ENCODE measurements around the gene CYP4A22.

The CYP4A22 gene

DNA sequence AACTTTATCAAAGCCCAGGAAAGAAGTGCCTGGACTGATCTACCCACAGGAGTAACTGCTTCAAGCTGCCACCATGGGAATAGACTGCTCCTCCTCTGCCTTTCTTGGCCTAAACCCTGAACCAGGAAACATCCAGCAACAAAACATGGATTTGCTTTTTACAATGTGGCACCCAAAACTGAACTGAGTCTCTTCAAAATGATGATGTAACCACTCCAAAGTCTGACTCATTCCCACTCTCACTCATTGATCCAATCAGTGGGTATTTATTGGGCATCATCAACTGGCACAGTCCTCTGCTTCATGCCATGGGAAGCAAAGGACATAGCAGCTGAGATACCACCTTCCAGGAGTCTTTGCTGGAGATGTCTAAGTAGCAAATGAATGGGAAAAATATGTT, 23.5 kb downstream of the CYP4A22 start:
- TF ChIP-seq, protein P1, sequence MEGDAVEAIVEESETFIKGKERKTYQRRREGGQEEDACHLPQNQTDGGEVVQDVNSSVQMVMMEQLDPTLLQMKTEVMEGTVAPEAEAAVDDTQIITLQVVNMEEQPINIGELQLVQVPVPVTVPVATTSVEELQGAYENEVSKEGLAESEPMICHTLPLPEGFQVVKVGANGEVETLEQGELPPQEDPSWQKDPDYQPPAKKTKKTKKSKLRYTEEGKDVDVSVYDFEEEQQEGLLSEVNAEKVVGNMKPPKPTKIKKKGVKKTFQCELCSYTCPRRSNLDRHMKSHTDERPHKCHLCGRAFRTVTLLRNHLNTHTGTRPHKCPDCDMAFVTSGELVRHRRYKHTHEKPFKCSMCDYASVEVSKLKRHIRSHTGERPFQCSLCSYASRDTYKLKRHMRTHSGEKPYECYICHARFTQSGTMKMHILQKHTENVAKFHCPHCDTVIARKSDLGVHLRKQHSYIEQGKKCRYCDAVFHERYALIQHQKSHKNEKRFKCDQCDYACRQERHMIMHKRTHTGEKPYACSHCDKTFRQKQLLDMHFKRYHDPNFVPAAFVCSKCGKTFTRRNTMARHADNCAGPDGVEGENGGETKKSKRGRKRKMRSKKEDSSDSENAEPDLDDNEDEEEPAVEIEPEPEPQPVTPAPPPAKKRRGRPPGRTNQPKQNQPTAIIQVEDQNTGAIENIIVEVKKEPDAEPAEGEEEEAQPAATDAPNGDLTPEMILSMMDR (conservative IDR thresholded peaks at IDR 0.05), result no peak
- no peak for TF ChIP-seq ZFX (IDR thresholded peaks at IDR 0.05)
- H3K27ac ChIP-seq, result no peak overlapping the region

DNA sequence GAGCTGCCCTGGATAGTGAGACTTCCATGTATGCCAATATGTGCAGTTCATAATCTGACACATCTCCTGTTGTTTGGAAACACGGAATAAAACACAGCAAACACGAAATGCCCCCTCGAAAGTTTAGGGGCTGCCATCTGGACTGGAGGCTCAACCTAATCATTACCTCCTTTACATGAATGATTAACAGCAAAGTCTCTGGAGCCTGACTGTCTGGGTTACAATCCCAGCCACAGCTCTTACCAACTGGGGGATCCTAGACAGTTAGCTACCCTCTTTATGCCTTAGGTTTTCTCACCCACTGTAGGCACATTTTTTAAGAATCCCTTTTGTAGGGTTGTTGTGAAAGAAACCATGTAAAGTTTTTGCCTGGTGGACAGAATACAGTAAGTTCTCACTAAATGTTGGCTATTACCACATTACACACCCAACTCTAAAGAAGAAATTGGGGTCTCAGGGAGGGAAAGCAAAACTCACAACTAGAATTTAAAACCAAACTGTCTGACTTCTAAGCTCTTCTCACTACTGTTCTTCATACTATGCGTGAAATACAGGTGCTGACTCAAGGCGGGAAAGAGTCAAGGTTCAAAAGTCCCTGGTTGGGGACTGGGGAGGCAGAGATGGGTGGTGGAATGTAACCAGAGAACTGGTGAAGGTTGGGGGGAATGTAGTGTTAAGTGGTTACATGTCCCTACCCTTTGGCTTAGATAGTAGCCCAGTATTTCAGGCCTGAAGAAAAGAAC, 24.2 kb downstream of the CYP4A22 start:
- no peak for TF ChIP-seq ZFX (IDR thresholded peaks at IDR 0.05)
- TF ChIP-seq, protein P1 (conservative IDR thresholded peaks at IDR 0.05), result no peak
- no peak overlapping the region for H3K27ac ChIP-seq

DNA sequence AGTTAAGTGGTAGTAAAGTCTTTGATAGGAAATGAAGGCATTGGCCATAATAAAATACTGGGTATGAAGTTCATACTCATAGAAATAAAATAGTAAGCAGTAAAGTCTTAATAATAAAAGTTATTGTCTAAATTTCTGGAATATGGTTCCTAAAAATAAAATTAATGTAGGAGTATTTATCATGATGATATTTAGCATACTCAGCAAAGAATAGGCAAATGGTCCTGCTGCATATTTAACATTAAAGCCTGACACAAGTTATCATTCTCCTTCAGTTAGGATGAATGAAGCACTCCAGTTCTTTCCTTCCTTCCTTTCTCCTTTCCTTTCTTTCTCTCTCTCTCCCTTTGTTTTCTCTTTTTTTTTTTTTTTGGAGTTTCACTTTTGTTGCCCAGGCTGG, 27.3 kb downstream of the CYP4A22 start:
- H3K27ac ChIP-seq, result no peak overlapping the region

DNA sequence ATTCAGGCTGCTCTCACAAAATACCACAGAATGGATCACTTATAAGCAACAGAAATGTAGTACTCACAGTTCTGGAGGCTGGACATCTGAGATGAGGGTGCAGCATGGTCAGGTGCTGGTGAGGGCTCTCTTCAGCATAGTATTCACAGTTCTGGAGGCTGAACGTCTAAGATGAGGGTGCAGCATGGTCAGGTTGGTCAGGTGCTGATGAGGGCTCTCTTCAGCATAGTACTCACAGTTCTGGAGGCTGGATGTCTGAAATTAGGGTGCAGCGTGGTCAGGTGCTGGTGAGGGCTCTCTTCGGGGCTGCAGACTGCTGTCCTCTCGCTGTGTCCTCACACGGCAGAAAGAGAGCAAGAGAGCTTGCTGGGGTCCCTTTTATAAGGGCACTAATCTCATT, 35.5 kb downstream of the CYP4A22 start:
- no peak overlapping the region for H3K27ac ChIP-seq
- TF ChIP-seq, protein P1 (conservative IDR thresholded peaks at IDR 0.05), result no peak
- TF ChIP-seq ZFX (IDR thresholded peaks at IDR 0.05), result no peak

More for the DNA sequence above, 27.3 kb downstream of the CYP4A22 start:
- no peak for TF ChIP-seq ZFX (IDR thresholded peaks at IDR 0.05)
- TF ChIP-seq, protein P1 (conservative IDR thresholded peaks at IDR 0.05), result no peak

DNA sequence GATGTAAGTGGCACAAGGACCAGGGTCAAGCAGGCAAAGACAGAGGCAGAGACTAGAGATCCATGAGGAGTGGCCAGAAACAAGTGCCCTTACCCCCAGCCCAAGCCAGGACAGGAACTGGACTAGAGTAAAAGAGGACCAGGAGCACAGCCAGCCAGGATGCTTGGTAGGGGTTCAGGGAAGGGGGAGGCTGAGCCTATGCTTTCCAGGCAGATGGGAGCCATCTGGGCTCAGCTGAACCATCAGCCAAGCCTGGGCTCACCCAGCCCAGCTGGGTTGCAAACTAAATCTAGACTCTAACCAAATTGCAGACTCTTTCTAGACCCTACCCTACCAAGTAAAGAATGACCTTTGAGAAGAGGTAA, 37.4 kb downstream of the CYP4A22 start:
- H3K27ac ChIP-seq, result no peak overlapping the region
- TF ChIP-seq ZFX (IDR thresholded peaks at IDR 0.05), result no peak
- TF ChIP-seq, protein P1 (conservative IDR thresholded peaks at IDR 0.05), result no peak

DNA sequence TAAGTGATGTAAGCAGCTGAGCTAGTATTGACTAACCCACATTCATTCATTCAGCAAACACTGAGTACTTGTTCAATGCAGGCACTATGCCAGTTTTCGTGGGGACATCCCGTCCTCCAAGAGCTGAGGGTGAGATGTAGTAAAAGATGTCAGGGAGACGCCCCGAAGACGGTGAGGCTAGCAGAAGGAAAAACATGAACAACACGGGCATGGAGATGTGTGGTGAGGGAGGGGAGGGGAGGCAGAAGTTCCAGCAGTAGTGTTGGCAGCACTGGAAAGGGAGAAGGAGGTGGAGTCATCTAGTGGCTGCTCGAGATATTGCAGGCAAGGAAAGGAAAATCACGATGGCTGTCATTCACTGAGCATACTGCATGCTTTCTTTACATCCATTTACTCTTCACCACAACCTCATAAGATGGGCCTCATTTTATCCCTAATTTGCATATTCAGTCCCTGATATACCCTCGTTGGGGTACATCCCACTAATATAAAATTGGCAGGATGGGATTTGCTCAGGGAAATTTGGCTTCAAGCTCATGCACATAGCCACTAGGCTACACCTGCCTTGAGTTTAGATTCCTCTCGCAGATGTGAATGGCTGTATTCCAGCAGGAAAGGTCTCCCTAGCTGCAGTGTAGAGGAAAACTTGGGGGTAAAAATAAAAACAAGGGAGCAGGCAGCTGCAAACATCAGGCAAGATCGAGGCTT, 38.1 kb downstream of the CYP4A22 start:
- H3K27ac ChIP-seq, result no peak overlapping the region
- TF ChIP-seq ZFX (IDR thresholded peaks at IDR 0.05), result no peak
- TF ChIP-seq, protein P1 (conservative IDR thresholded peaks at IDR 0.05), result peak; percentile 99

DNA sequence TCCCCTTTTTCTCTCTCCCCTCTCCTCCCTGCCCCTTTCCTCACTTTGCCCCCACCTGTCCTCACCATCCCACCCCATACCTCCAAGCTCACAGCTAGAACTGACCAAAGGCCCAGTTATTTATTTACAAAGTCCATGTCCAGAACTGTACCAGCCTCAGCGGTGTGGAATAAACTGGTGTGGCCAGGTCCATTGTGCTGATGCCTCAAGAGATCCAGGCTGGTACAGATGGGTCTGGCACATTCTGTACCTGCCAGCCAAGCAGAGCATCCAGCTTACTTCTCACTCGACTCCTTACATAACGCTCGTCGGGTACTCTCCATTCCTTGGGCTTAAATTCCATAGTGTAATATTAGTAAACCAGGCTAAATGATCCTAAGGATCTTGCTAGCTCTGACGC, 40.8 kb downstream of the CYP4A22 start:
- H3K27ac ChIP-seq, result no peak overlapping the region
- TF ChIP-seq, protein P1 (conservative IDR thresholded peaks at IDR 0.05), result no peak
- no peak for TF ChIP-seq ZFX (IDR thresholded peaks at IDR 0.05)
